Loucy (cell line): ENCODE results near the gene FGF8.

Source experiments
- H2AFZ ChIP-seq: fragments of 200-600 bp; sonication (generic); 2 replicates; pipeline ENCODE4 v1.6.0; 2016; ENCODE audit warnings: antibody characterized with exemption, mild to moderate bottlenecking, low read length, moderate library complexity
- H3F3A ChIP-seq: fragments of 200-600 bp; 2 replicates; pipeline ENCODE4 v1.6.0; 2016; ENCODE audit warnings: antibody characterized with exemption, low read depth, mild to moderate bottlenecking
- H3K27me3 ChIP-seq: fragments of 200-600 bp; sonication (generic); 2 replicates; pipeline ENCODE4 v1.6.1; 2014; ENCODE audit warnings: low read length, mild to moderate bottlenecking; ENCODE audit not compliant: insufficient read depth, poor library complexity, severe bottlenecking
- H3K36me3 ChIP-seq: fragments of 200-600 bp; sonication (generic); 2 replicates; pipeline ENCODE4 v1.6.1; 2016; ENCODE audit warnings: low read length; ENCODE audit not compliant: insufficient read depth
- H3K4me1 ChIP-seq: fragments of 200-600 bp; sonication (generic); 2 replicates; pipeline ENCODE4 v1.5.1; 2014; ENCODE audit warnings: low read length, mild to moderate bottlenecking; ENCODE audit not compliant: insufficient read depth, poor library complexity, severe bottlenecking
- H3K4me2 ChIP-seq: fragments of 200-600 bp; sonication (generic); 2 replicates; pipeline ENCODE4 v1.6.0; 2014; ENCODE audit warnings: antibody characterized with exemption, low read length, low read depth, mild to moderate bottlenecking; ENCODE audit not compliant: poor library complexity, severe bottlenecking
- H3K4me3 ChIP-seq: fragments of 200-600 bp; sonication (generic); 2 replicates; pipeline ENCODE4 v1.5.1; 2014; ENCODE audit warnings: low read length, mild to moderate bottlenecking, mixed read lengths; ENCODE audit not compliant: poor library complexity, severe bottlenecking
- H3K79me2 ChIP-seq: fragments of 200-600 bp; sonication (generic); 2 replicates; pipeline ENCODE4 v1.6.1; 2014; ENCODE audit warnings: low read length; ENCODE audit not compliant: insufficient read depth
- H3K9ac ChIP-seq: fragments of 200-600 bp; sonication (generic); 2 replicates; pipeline ENCODE4 v1.6.0; 2014; ENCODE audit warnings: mild to moderate bottlenecking, low read depth, low read length, moderate library complexity; ENCODE audit not compliant: poor library complexity, severe bottlenecking
- H3K9me2 ChIP-seq: fragments of 200-600 bp; sonication (generic); replicated peaks from 2 replicates; pipeline ENCODE4 v1.6.1; 2016; ENCODE audit warnings: low read depth, low read length, mixed read lengths
- H3K9me3 ChIP-seq: fragments of 200-600 bp; sonication (generic); 2 replicates; pipeline ENCODE4 v1.6.1; 2014; ENCODE audit warnings: mild to moderate bottlenecking, antibody characterized with exemption, low read length, low read depth; ENCODE audit not compliant: insufficient read depth
- H4K20me1 ChIP-seq: fragments of 200-600 bp; sonication (generic); 2 replicates; pipeline ENCODE4 v1.6.0; 2014; ENCODE audit warnings: antibody characterized with exemption, low read length, mild to moderate bottlenecking; ENCODE audit not compliant: insufficient read depth, poor library complexity, severe bottlenecking
- EZH2phosphoT487 ChIP-seq: fragments of 200-600 bp; IDR thresholded peaks from 2 replicates; pipeline ENCODE4 v1.6.1; 2018; ENCODE audit warnings: antibody characterized with exemption, mild to moderate bottlenecking, moderate library complexity, borderline replicate concordance
- TF ChIP-seq, protein P1 (sequence below): fragments of 200-600 bp; sonication (generic); conservative IDR thresholded peaks from 2 replicates; pipeline ENCODE4 v1.5.1; 2014; ENCODE audit warnings: mild to moderate bottlenecking, antibody characterized with exemption, low read length

FGF8 gene

DNA sequence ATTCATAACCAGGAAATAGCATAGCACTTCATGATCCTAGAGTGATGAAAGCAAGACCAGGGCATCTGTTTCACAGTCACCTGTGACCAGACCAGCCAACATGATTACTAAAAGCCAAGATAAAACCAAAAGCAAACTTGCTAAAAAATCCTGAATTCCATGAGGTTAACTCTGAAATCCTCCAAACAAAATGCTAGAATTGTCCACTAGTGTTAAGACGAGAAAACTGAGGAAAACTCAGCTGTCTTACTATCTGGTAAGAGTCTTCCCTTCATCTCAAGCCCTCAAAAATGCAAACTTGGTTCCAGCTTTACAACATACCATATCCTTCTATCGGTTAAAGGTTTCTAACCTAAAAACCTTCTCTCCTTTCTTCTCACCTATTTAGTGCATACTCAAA lies 8.6 kb upstream of the FGF8 start:
- Histone ChIP-seq H3K36me3 (peaks cover 43% of the 10 kb centered on the region; the same call in 1 of the 2 replicates), H3F3A (no peaks in the 10 kb centered on the region), H3K9me2 (no peaks in the 10 kb centered on the region), H2AFZ (no peak overlapping the region), H4K20me1 (peaks cover 5% of the 10 kb centered on the region), H3K9me3 (no peaks in the 10 kb centered on the region), H3K4me1 (peaks cover 12% of the 10 kb centered on the region), H3K4me3 (no peak overlapping the region), H3K79me2 (peaks cover 14% of the 10 kb centered on the region; the same call in 1 of the 2 replicates), H3K4me2 (peak overlapping the region; percentile 95), H3K9ac (no peak overlapping the region), H3K27me3 (no peaks in the 10 kb centered on the region)
- no peak for TF ChIP-seq EZH2phosphoT487
- TF ChIP-seq, protein P1, sequence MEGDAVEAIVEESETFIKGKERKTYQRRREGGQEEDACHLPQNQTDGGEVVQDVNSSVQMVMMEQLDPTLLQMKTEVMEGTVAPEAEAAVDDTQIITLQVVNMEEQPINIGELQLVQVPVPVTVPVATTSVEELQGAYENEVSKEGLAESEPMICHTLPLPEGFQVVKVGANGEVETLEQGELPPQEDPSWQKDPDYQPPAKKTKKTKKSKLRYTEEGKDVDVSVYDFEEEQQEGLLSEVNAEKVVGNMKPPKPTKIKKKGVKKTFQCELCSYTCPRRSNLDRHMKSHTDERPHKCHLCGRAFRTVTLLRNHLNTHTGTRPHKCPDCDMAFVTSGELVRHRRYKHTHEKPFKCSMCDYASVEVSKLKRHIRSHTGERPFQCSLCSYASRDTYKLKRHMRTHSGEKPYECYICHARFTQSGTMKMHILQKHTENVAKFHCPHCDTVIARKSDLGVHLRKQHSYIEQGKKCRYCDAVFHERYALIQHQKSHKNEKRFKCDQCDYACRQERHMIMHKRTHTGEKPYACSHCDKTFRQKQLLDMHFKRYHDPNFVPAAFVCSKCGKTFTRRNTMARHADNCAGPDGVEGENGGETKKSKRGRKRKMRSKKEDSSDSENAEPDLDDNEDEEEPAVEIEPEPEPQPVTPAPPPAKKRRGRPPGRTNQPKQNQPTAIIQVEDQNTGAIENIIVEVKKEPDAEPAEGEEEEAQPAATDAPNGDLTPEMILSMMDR = no peak

DNA sequence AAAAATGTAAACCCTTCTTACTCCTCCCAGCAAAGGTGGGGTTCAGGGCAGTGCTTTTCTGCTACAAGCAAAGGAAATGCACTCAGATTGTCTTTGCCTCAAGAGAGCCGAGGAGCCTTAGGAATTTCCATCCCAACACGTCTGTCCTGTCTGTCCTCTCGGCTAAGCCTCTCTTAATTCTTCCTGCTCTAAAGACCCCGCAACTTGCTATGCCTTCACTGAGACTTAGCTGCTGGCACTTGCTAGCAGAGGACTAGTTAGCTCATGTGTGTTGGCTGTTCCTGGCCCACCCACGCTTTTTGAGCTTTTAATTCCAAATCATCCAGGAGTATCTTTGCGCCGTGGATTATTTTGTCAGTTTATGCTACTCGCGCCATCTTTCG lies 7.8 kb upstream of the FGF8 start:
- peak overlapping the region; percentile 78 for H3K9ac ChIP-seq
- peaks cover 14% of the 10 kb centered on the region; the same call in 1 of the 2 replicates for H3K79me2 ChIP-seq
- H3K4me2 ChIP-seq = peak overlapping the region; percentile 95
- peaks cover 5% of the 10 kb centered on the region for H4K20me1 ChIP-seq
- no peak for TF ChIP-seq EZH2phosphoT487
- TF ChIP-seq, protein P1 = no peak
- H3K27me3 ChIP-seq = no peaks in the 10 kb centered on the region
- peak overlapping the region; percentile 91 for H3K4me3 ChIP-seq
- peaks cover 34% of the 10 kb centered on the region; the same call in 1 of the 2 replicates for H3K36me3 ChIP-seq
- peaks cover 12% of the 10 kb centered on the region for H3K4me1 ChIP-seq
- H2AFZ ChIP-seq = peak overlapping the region; percentile 94
- H3K9me2 ChIP-seq = no peaks in the 10 kb centered on the region
- H3K9me3 ChIP-seq = no peaks in the 10 kb centered on the region
- H3F3A ChIP-seq = no peaks in the 10 kb centered on the region

GRCh38 chr10:101782811-101783735 lies 7.2 kb upstream of the FGF8 start, which contains the start of gene NPM3:
NPM3 (minus strand) TSS chr10:101783446; CDS start chr10:101783390, 56 bp downstream.
- Histone ChIP-seq H3K9me2 (no peaks in the 10 kb centered on the region), H3K9me3 (no peaks in the 10 kb centered on the region), H3K4me2 (peak within 1 kb of the TSS; percentile 95), H3F3A (no peaks in the 10 kb centered on the region), H2AFZ (peak within 1 kb of the TSS; percentile 94), H3K9ac (peak within 1 kb of the TSS; percentile 78), H4K20me1 (peaks cover 5% of the 10 kb centered on the region), H3K79me2 (peaks cover 14% of the 10 kb centered on the region; the same call in 1 of the 2 replicates), H3K27me3 (no peaks in the 10 kb centered on the region), H3K36me3 (peaks cover 29% of the 10 kb centered on the region; the same call in 1 of the 2 replicates), H3K4me3 (peak within 1 kb of the TSS; percentile 91), H3K4me1 (peaks cover 12% of the 10 kb centered on the region)
- TF ChIP-seq, protein P1 = no peak
- no peak for TF ChIP-seq EZH2phosphoT487
